Testis (tissue), 2 donors: ENCODE results near the gene NPHP1.

ENCODE experiments used
- POLR2A ChIP-seq: fragments of 450-650 bp; IDR thresholded peaks from one replicate; pipeline ENCODE4 v1.6.1; 2017; ENCODE audit warnings: antibody characterized with exemption, mild to moderate bottlenecking, moderate library complexity
- TF ChIP-seq, protein P1 (sequence below), 3 experiments: fragments of 450-650 bp in 2 of 3; fragments of 200-600 bp in 1 of 3; sonication (generic) in 1 of 3; IDR thresholded peaks; one replicate each; pipeline ENCODE4 v1.5.1; 2016 to 2019; ENCODE audit warnings: antibody characterized with exemption in 3 of 3, mild to moderate bottlenecking in 2 of 3, moderate library complexity in 1 of 3

GRCh38 chr2:110215566-110216158, 10.8 kb upstream of the NPHP1 start:
- no peak for TF ChIP-seq POLR2A
- TF ChIP-seq, protein P1, sequence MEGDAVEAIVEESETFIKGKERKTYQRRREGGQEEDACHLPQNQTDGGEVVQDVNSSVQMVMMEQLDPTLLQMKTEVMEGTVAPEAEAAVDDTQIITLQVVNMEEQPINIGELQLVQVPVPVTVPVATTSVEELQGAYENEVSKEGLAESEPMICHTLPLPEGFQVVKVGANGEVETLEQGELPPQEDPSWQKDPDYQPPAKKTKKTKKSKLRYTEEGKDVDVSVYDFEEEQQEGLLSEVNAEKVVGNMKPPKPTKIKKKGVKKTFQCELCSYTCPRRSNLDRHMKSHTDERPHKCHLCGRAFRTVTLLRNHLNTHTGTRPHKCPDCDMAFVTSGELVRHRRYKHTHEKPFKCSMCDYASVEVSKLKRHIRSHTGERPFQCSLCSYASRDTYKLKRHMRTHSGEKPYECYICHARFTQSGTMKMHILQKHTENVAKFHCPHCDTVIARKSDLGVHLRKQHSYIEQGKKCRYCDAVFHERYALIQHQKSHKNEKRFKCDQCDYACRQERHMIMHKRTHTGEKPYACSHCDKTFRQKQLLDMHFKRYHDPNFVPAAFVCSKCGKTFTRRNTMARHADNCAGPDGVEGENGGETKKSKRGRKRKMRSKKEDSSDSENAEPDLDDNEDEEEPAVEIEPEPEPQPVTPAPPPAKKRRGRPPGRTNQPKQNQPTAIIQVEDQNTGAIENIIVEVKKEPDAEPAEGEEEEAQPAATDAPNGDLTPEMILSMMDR (IDR thresholded peaks at IDR 0.05), result no peak
